IPS DF 6.9 (cell line): ENCODE measurements around the gene SHISA9.

Experiments used
- DNase-seq: peaks from one replicate; pipeline ENCODE4 v3.0.0-alpha.2; 2013; ENCODE audit warnings: low read depth, low spot score
- H3K27ac ChIP-seq: one replicate; pipeline ENCODE4 v1.5.1; 2013; ENCODE audit warnings: low read length, control low read depth
- H3K27me3 ChIP-seq: 2 replicates; pipeline ENCODE4 v1.6.1; 2013; ENCODE audit warnings: mild to moderate bottlenecking, low read length; ENCODE audit not compliant: control insufficient read depth, insufficient read depth
- H3K36me3 ChIP-seq: 2 replicates; pipeline ENCODE4 v1.6.1; 2013; ENCODE audit warnings: low read length; ENCODE audit not compliant: control insufficient read depth, insufficient read depth
- H3K4me1 ChIP-seq: 2 replicates; pipeline ENCODE4 v1.6.1; 2013; ENCODE audit warnings: low read length; ENCODE audit not compliant: control insufficient read depth, insufficient read depth
- H3K4me3 ChIP-seq: 2 replicates; pipeline ENCODE4 v1.5.1; 2013; ENCODE audit warnings: mild to moderate bottlenecking, low read length
- H3K9me3 ChIP-seq: 2 replicates; pipeline ENCODE4 v1.6.1; 2013; ENCODE audit warnings: low read length, inconsistent platforms; ENCODE audit not compliant: control insufficient read depth, insufficient read depth
- WGBS: extraction: QIAGEN DNeasy Blood & Tissue Kit; methylation state at CpG from one replicate; pipeline ENCODE4 v1.1.7; 2013; ENCODE audit warnings: mixed read lengths, missing lambda C conversion rate; ENCODE audit not compliant: insufficient read length, insufficient coverage; 5-methylcytosine and 5-hydroxymethylcytosine counted together

SHISA9 gene

DNA sequence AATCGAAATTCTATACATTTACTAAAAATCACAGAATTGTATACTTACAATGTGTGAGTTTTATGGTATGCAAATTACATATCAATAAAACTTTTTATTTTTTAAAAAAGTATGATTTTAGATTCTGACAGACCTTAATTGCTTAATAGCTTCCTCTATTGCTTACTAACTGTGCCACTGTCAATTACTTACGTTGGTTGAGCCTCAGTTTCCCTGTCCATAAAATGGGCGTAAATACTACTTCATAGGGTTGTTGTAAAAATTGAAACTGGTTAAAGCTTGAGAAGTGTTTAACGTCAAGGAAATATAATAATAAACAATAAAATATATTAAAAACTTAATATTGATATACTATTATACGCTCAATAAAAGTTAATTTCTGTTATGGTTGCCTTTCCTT, 203.4 kb downstream of the SHISA9 start:
- no CpG with 5 or more reads among the region's 5 CpGs for WGBS
- Histone ChIP-seq H3K27ac (no peak overlapping the region), H3K4me3 (no peak overlapping the region), H3K27me3 (no peaks in the 10 kb centered on the region), H3K36me3 (no peaks in the 10 kb centered on the region), H3K9me3 (no peaks in the 10 kb centered on the region), H3K4me1 (no peaks in the 10 kb centered on the region)
- DNase-seq = no peak

DNA sequence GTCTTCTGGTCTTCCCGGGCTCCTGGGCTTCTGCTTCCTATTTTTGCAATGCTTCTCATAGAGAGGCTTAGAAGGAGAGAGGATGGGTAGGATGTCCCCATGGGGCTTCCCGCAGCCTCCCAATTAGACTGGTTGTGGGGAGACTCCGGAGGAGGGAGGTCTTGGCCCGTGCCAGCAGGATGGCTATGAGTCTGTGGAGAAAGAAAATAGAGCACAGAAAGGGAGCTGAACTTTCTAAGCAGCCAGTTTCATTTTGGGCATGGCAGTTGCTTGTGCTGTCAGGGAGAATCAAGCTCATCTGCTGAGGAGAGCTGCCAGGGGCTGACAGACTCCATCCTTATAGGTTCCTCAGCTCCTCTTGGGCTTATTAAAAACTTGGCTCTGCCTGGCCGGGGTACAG, 204.0 kb downstream of the SHISA9 start:
- no peak for DNase-seq
- H3K27ac ChIP-seq = no peak overlapping the region
- H3K27me3 ChIP-seq = no peaks in the 10 kb centered on the region
- H3K4me3 ChIP-seq = no peak overlapping the region
- H3K9me3 ChIP-seq = no peaks in the 10 kb centered on the region
- H3K4me1 ChIP-seq = no peaks in the 10 kb centered on the region; the same call in 1 of the 2 replicates
- WGBS = no CpG with 5 or more reads among the region's 5 CpGs
- H3K36me3 ChIP-seq = no peaks in the 10 kb centered on the region

DNA sequence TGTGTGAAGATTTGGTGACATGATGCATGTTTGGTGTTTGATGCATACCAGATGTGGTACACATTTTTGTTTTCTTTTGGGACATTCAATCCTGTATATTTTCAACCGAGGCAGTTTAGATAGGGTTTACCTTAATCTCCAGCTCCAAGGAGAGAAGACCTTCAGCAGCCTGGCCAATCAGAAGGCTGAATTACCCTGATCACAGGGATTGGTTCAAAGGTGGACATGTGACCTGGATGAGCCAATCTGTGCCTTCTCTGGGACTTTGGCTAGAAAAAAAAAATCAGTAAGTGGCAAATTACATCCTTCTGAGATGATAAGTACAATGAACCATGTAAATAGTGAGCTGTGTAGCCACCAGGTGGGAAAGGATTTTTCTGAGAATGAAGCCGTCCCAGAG, 205.1 kb downstream of the SHISA9 start:
- Histone ChIP-seq H3K27me3 (no peaks in the 10 kb centered on the region), H3K4me1 (no peaks in the 10 kb centered on the region; the same call in 1 of the 2 replicates), H3K4me3 (no peak overlapping the region), H3K36me3 (no peaks in the 10 kb centered on the region), H3K9me3 (no peaks in the 10 kb centered on the region), H3K27ac (no peak overlapping the region)
- DNase-seq = no peak
- WGBS = no CpG with 5 or more reads among the region's 2 CpGs

DNA sequence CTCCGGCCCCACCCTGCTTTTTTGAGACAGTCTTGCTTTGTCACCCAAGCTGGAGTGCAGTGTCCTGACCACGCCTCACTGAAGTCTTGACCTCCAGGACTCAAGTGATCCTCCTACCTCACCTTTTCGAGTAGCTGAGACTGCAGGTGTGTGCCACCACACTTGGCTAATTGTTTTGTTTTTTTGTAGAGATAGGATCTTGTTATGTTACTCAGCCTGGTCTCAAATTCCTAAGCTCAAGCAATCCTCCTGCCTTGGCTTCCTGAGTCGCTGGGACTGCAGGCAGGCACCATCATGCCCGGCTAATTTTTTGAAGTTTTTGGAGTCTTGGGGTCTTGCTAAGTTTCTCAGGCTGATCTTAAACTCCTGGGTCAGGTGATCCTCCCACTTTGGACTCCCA, 206.7 kb downstream of the SHISA9 start:
- no peak overlapping the region for H3K4me3 ChIP-seq
- H3K27me3 ChIP-seq = no peaks in the 10 kb centered on the region
- H3K27ac ChIP-seq = no peak overlapping the region
- H3K4me1 ChIP-seq = no peaks in the 10 kb centered on the region; the same call in 1 of the 2 replicates
- WGBS = no CpG with 5 or more reads among the region's 5 CpGs
- H3K9me3 ChIP-seq = no peaks in the 10 kb centered on the region
- H3K36me3 ChIP-seq = no peaks in the 10 kb centered on the region
- no peak for DNase-seq

DNA sequence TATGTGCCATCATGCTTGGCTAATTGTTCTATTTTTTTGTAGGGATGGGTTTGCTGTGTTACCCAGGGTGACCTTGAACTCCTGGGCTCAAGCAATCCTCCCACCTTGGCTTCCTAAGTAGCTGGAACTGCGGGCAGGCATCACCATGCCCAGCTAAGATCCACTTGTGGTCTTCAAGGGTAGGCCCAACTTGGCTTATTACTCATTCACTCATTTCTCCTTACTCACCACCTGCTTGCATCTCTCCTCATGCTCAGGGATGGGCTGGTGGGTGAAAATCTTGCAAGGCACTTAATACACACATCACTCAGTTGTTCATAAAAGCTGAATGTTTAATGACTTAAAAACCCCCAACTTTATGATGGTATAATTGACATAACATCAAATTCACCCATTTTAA, 207.8 kb downstream of the SHISA9 start:
- no CpG with 5 or more reads among the region's 1 CpG for WGBS
- H3K9me3 ChIP-seq = no peaks in the 10 kb centered on the region
- no peaks in the 10 kb centered on the region for H3K36me3 ChIP-seq
- H3K27ac ChIP-seq = no peak overlapping the region
- no peak for DNase-seq
- H3K4me3 ChIP-seq = no peak overlapping the region
- no peaks in the 10 kb centered on the region for H3K27me3 ChIP-seq
- H3K4me1 ChIP-seq = no peaks in the 10 kb centered on the region; the same call in 1 of the 2 replicates

DNA sequence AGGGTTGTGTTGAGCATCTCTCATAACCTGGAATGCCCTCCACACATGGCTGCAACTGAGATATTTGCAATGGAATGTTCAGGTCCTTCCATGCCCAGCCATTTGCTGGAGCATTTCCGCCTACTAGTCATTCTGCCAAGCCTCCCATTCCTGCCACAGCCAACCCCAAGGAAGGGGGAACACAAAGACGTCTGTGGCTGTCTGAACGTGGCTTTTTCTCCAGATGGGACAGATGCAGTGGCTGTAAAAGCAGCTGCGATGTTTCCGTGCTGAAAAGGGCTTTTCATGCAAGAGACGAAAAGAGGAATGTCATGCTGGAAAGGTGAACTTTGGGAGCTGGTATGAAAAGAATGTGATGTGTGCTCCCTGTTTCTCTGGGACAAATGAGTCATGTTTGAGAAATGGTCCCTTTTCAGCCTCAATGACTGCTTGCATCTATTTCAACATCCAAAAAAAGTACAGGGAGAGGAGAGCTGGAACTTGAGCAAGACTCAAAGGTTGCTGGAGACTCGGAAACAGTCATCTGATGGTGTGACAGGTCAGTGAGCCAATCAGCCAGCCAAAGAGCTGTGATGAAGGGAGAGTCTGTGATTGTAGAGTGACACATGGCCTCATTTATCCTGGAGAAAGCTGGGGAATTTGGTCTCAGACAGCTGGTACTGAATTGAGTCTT, 208.9 kb downstream of the SHISA9 start:
- no peak for DNase-seq
- WGBS = no CpG with 5 or more reads among the region's 7 CpGs
- H3K36me3 ChIP-seq = no peaks in the 10 kb centered on the region
- no peaks in the 10 kb centered on the region; the same call in 1 of the 2 replicates for H3K4me1 ChIP-seq
- no peaks in the 10 kb centered on the region for H3K27me3 ChIP-seq
- H3K9me3 ChIP-seq = no peaks in the 10 kb centered on the region
- no peak overlapping the region for H3K4me3 ChIP-seq
- no peak overlapping the region for H3K27ac ChIP-seq

DNA sequence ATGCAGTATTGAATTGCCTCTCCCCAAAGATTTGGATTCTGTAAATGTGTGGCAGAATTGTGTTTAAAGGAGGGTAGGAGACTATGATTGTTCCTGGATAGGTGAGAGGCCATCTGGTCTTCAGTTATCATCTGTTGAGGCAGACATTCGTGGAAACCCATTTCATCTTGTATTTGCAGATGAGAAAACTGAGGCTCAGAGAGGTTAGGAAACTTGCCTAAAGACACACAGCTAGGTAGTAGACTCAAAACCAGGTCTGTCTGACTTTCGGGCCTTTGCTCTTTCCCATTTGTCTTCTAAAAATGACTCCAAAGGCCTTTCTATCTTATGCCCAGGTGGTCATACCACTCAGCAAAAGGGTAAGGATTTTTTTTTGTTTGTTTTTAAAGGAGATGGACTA, 210.3 kb downstream of the SHISA9 start:
- Histone ChIP-seq H3K4me3 (no peak overlapping the region), H3K27me3 (no peaks in the 10 kb centered on the region), H3K9me3 (no peaks in the 10 kb centered on the region), H3K36me3 (no peaks in the 10 kb centered on the region), H3K27ac (no peak overlapping the region), H3K4me1 (no peaks in the 10 kb centered on the region; the same call in 1 of the 2 replicates)
- no CpG with 5 or more reads among the region's 2 CpGs for WGBS
- no peak for DNase-seq

DNA sequence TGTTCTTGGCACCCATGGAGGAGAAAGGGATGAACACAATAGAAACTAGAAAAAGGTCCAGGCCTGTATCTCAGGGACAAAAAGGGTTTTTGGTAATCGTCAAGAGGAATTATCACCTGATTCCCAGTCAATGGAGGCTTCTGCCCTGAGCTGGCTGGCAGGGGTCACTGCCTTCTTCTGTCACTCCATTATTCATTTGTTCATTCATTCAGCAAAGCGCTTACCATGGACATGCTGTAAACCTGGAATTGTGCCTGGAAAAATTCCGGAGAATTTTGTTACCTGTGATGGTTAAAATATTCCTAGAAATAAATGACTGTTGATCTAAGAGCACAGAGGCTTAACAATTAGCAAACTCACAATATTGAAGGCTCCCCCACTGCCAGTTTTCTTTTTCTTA, 212.3 kb downstream of the SHISA9 start:
- no peaks in the 10 kb centered on the region for H3K9me3 ChIP-seq
- no peak overlapping the region for H3K27ac ChIP-seq
- H3K36me3 ChIP-seq = no peaks in the 10 kb centered on the region
- no peaks in the 10 kb centered on the region; the same call in 1 of the 2 replicates for H3K4me1 ChIP-seq
- WGBS = no CpG with 5 or more reads among the region's 3 CpGs
- no peaks in the 10 kb centered on the region for H3K27me3 ChIP-seq
- DNase-seq = no peak
- no peak overlapping the region for H3K4me3 ChIP-seq

DNA sequence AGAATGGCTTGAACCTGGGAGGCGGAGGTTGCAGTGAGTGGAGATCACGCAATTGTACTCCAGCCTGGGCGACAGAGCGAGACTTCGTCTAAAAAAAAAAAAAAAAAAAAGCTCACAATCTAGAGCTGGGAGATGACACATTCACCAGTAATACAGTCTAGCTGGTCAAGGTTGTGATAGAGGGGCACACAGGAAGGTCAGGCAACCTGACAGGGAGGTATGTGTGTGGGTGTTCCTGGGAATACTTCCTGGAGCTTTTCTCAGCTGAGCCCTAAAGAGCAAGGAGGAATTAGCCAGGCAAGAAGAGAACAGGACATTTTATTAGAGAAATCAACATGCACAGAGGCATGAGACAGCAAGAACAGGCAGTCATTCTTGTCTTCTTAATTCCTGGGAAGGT, 216.7 kb downstream of the SHISA9 start:
- no CpG with 5 or more reads among the region's 5 CpGs for WGBS
- H3K27me3 ChIP-seq = no peaks in the 10 kb centered on the region
- no peak overlapping the region for H3K4me3 ChIP-seq
- no peak for DNase-seq
- H3K27ac ChIP-seq = no peak overlapping the region
- no peaks in the 10 kb centered on the region for H3K9me3 ChIP-seq
- peaks cover 3% of the 10 kb centered on the region for H3K4me1 ChIP-seq
- no peaks in the 10 kb centered on the region for H3K36me3 ChIP-seq

DNA sequence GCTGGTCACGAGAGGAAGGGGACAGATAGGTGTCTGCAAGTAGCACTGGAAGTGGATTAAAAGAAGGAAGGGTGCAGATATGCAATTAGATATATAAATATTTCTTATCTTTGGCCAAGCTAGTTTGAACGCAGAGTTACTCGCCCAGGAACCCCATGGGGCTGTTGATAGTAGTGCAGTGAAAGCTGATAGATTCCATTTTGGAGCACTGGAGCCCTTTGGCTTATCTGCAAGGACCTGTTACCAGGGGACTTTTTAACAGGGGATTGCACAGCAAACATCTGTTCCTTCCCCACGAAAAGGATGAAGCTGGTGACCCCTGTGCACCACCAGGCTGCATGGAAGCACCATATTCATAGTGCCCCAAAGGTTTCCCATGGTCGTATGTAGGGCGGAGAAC, 218.7 kb downstream of the SHISA9 start:
- Histone ChIP-seq H3K27ac (no peak overlapping the region), H3K4me1 (peaks cover 3% of the 10 kb centered on the region), H3K4me3 (no peak overlapping the region), H3K9me3 (no peaks in the 10 kb centered on the region), H3K36me3 (no peaks in the 10 kb centered on the region), H3K27me3 (no peaks in the 10 kb centered on the region)
- WGBS = no CpG with 5 or more reads among the region's 6 CpGs
- no peak for DNase-seq

DNA sequence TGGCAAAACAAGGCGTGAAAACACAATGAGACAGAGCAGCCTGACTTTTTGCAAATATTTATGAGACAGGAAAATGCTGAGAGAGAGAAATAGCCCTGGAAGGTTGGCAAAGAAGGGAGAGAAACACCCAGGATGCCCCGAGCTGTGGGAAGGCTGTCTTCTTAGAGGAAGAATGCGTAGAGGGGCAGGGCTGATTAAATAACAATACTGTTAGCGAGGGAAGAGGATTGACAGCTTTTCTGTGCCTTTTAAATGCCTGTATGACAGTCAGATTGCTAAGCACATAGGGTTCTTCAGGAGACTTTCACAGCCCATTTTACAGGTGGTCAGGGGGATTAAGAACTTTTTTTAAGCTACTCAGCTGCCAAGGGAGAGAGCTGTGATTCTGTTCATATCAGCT, 219.2 kb downstream of the SHISA9 start:
- Histone ChIP-seq H3K36me3 (no peaks in the 10 kb centered on the region), H3K27ac (no peak overlapping the region), H3K27me3 (no peaks in the 10 kb centered on the region), H3K4me1 (peaks cover 3% of the 10 kb centered on the region), H3K9me3 (no peaks in the 10 kb centered on the region), H3K4me3 (no peak overlapping the region)
- WGBS = no CpG with 5 or more reads among the region's 4 CpGs
- DNase-seq = no peak
